GM23338 (cell line): ENCODE results near the gene KIAA1586.

Experiments used
- CTCF ChIP-seq, 2 experiments: fragments of 200-600 bp in 1 of 2; sonication (generic) in 1 of 2; conservative IDR thresholded peaks; 2 replicates each; pipeline versions ENCODE4 v1.5.1 to v1.6.1; 2016 to 2017; ENCODE audit warnings: antibody characterized with exemption in 2 of 2, low read depth in 2 of 2, mild to moderate bottlenecking in 2 of 2, moderate library complexity in 1 of 2
- ETS1 ChIP-seq: IDR thresholded peaks from 2 replicates; pipeline ENCODE4 v1.6.1; 2016; ENCODE audit warnings: antibody characterized with exemption
- EZH2 ChIP-seq: fragments of 200-600 bp; sonication (generic); IDR thresholded peaks from one replicate; pipeline ENCODE4 v1.8.0; 2017; ENCODE audit warnings: antibody characterized with exemption, mild to moderate bottlenecking, low read depth; ENCODE audit not compliant: unreplicated experiment
- EZH2phosphoT487 ChIP-seq: fragments of 200-600 bp; sonication (generic); IDR thresholded peaks from one replicate; pipeline ENCODE4 v1.8.1; 2018; ENCODE audit warnings: antibody characterized with exemption; ENCODE audit not compliant: unreplicated experiment
- JUNB ChIP-seq: IDR thresholded peaks from one replicate; pipeline ENCODE4 v1.6.1; 2016; ENCODE audit warnings: antibody characterized with exemption; ENCODE audit not compliant: unreplicated experiment
- POLR2AphosphoS5 ChIP-seq: IDR thresholded peaks from 2 replicates; pipeline ENCODE4 v1.6.1; 2016; ENCODE audit warnings: antibody characterized with exemption, low read depth
- REST ChIP-seq: IDR thresholded peaks from one replicate; pipeline ENCODE4 v1.6.1; 2018; ENCODE audit warnings: antibody characterized with exemption; ENCODE audit not compliant: unreplicated experiment
- STAT1 ChIP-seq: IDR thresholded peaks from one replicate; pipeline ENCODE4 v1.6.1; 2016; ENCODE audit warnings: antibody characterized with exemption; ENCODE audit not compliant: unreplicated experiment
- ZNF331 ChIP-seq: fragments of 250-450 bp; sonication (Bioruptor Pico); IDR thresholded peaks from 2 replicates; pipeline ENCODE4 v1.5.0; 2020; ENCODE audit warnings: low read depth, mild to moderate bottlenecking, moderate library complexity

- TF ChIP-seq CTCF (conservative IDR thresholded peaks at IDR 0.05; ENCODE audit: low read depth in 2 of 2) (no peak), JUNB (no peak), POLR2AphosphoS5 (no peak), EZH2 (no peak), EZH2phosphoT487 (no peak), REST (no peak), ETS1 (no peak), STAT1 (no peak), ZNF331 (CRISPR knock-in tag) (no peak)
Observed at GRCh38 chr6:57064809-57065208, 18.3 kb downstream of the KIAA1586 start.
